ENCODE results near the gene PTPN9.

GRCh38 chr15:75425966-75426500, 153.1 kb downstream of the PTPN9 start:
- TF ChIP-seq CTCF (conservative IDR thresholded peaks at IDR 0.05) (no peak), ZFX (IDR thresholded peaks at IDR 0.05) (no peak)
